HG03558 (cell line): ENCODE data around the gene RASA3.
"Not testable (repeated sequence)": the region's sequence is repeated elsewhere in the genome, so short reads cannot be mapped to it uniquely, and the experiment has no call there.

Experiments used
- ATAC-seq: cut with Tn5 transposase; IDR thresholded peaks from one replicate; pipeline ENCODE4 v1.9.1; 2021; ENCODE audit warnings: moderate number of reproducible peaks; ENCODE audit not compliant: unreplicated experiment; ENCODE audit errors: extremely low read depth

The RASA3 gene

DNA sequence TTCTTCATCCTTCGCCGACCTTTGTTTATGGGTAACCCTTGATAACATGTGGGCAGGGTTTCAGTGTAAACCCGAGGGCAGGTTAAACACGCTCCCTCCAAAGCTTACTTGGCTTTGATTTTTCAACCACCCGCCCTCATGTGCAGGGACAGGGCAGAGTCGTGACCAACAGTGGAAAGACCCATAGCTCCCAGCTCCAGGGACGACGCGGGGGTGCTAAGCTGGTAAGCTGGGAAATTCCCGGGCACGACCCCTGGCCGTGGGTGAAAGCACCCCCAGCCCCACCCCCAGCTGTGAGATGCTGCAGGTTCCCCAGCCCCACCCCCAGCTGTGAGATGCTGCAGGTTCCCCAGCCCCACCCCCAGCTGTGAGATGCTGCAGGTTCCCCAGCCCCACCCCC lies 17.8 kb downstream of the RASA3 start:
- not testable (repeated sequence) for ATAC-seq

DNA sequence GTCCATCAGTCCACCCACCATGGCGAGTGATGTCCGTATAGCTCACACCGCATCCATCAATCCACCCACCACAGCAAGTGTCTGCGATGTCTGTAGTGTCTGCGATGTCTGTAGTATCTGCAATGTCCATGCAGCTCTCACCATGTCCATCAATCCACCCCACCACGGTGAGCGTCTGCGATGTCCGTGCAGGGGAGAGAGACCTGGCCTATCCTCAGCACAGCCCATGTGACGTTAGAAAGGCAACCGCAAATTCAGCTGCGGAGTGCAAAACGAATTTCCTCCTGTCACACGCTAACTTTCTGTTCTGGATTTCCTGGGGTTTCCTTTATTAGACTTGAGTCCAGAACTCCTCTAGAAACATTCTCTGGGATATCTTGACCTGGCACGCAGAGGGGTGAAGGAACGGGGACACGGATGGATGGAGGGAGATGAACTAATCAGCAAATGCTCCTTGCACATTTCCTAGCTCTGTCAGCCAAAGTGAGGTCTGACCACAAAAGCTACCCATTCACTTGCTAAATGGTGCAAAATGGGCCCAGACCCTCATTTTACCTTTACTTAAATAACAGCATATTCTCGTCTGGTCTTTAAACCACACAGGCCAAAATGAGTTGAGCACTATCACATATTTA lies 18.3 kb downstream of the RASA3 start:
- ATAC-seq = no peak

DNA sequence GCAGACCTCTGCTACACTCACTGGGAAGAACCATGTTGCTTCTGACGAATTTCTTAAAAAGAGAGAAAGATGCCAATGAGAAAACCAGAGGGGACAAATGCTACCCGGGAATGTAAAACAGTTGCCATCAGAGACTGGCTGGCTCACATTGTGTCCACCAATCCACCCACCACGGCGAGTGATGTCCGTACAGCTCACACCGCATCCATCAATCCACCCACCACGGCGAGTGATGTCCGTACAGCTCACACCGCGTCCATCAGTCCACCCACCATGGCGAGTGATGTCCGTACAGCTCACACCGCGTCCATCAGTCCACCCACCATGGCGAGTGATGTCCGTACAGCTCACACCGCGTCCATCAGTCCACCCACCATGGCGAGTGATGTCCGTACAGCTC lies 19.0 kb downstream of the RASA3 start:
- ATAC-seq = not testable (repeated sequence)

GRCh38 chr13:114112826-114113322 lies 19.5 kb downstream of the RASA3 start:
- no peak for ATAC-seq

- no peak for ATAC-seq
Observed at GRCh38 chr13:114112231-114112825, 20.1 kb downstream of the RASA3 start.

DNA sequence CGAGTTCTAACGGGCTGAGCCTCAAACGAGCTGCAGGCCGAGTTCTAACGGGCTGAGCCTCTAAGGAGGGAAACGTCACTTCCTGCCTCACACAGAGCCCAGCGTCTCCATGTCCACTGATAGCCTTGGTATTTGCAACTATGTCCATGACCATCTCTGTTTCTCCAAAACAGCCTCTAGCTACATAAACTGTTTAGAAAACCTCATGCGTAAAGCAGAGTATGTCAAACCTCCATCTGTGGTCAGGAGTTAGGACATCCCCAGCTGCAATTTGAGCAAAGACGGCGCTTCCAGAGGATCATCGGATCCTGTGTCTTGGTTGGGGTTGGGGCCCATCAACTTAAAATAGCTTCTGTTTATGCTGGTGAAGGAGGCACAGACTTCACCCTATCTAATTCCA lies 20.8 kb downstream of the RASA3 start:
- no peak for ATAC-seq

- ATAC-seq = not testable (repeated sequence)
Observed at GRCh38 chr13:114110830-114111189, 21.6 kb downstream of the RASA3 start.

- ATAC-seq = no peak
Observed at GRCh38 chr13:114110091-114110829, 22.2 kb downstream of the RASA3 start.

DNA sequence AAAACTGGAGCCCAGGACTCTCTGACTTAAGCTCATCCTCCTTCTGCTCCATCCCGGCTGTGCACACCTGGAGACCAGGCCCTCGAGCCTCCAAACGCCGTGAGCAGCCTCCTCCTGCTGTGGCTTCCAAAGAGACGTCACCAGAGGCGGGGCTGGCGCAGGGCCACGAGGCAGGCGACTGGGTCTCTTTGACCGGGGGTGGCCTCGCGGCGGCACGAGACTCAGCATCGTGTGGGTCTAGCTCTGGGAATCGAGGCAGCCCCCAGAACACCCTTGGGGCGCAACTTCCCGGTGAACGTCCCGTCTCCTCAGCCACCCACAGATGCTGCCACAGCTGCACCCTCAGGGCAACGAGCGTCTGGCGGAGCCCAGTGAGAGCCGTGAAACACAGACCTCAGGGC lies 22.8 kb downstream of the RASA3 start:
- no peak for ATAC-seq

DNA sequence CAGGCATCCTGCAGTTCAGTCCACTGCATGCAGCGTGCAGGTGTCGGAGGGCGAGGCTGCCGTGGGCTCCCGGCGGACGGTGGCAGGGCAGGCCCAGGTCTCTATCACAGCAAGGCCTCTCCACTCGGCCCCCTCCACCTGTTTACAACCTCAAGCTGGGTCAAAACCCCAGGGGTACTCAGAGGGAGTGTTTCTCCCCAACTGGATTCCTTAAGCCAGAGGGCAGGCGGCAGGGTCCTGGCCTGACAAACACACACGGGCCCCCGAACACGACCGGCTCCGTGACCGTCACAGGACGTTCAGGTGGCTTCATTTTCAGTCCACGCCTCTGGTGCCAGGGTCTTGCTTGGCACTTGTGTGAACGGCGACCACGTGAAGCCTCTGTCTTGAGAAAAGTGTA lies 23.5 kb downstream of the RASA3 start:
- no peak for ATAC-seq

DNA sequence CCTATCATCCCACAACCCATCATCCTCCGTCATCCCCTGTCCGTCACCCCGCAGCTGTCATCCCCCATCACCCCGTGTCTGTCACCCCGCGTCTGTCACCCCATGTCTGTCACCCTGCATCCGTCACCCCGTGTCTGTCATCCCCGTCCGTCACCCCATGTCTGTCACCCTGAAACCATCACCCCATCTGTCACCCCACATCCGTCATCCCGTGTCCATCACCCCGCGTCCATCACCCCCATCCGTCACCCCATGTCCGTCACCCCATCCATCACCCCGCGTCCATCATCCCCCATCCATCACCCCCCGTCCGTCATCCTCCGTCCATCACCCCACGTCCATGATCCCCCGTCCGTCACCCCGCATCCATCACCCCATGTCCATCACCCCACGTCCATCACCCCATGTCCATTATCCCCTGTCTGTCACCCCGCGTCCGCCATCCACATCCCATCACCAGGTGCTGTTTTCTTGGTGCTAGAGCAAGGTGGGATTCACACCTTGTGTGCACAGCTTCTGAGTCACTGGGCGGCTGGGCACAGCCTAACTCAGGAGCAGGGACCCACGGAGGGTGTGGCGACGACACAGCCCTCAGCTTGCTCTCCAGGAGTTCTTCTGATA lies 24.2 kb downstream of the RASA3 start:
- no peak for ATAC-seq

GRCh38 chr13:114107686-114108081 lies 24.7 kb downstream of the RASA3 start:
- no peak for ATAC-seq

DNA sequence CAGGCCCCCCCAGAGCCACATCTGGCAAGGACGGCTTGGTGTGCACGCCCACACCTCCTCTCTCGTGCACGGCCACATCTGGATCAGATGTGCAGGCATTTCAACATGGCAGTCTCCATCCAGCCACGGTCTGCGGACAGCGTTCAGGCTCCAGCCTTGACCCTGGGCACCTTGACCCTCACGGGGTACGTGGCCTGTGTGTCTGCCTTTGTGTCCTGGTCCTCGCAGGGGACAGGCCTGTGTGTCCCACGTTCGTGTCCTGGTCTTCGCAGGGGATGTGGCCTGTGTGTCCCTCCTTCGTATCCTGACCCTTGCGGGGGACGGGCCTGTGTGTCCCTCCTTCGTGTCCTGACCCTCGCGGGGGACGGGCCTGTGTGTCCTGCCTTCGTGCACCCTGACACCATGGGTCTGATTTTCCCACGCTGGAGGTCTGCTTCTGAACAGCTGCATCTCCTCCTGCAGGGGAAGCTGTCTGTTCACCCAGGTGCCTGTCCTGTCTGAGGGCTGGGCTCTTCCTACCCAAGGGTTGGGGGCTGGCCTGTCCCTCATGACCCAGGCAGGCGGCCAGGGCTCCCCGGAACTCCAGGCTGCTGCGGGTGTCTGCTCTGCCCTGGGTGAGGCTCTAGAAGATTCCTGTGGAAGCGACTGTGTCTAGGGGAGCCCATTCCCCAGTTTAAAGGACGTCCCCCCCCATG lies 25.3 kb downstream of the RASA3 start:
- ATAC-seq = no peak

DNA sequence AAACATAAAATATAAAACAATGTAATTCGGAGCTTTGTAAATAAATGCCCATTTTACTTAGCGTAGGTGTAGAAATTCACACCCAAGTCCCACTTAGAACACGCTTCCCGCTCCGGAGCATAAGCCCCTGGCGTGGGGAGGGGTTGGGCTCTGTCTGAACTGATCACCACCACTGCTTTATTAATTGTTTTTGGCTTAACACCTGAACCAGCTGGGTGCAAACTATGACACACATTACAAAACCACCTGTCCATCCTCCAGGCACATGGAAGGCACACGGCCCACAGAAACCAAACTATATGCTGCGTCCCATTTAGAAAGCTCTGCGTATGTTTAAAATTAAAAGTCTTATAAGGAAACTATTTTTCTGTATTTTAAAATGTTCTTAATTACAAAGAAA lies 25.9 kb downstream of the RASA3 start:
- no peak for ATAC-seq

GRCh38 chr13:114105521-114106225 lies 26.8 kb downstream of the RASA3 start:
- ATAC-seq = no peak

GRCh38 chr13:114104655-114105520 lies 27.5 kb downstream of the RASA3 start:
- ATAC-seq = no peak

- no peak for ATAC-seq
Observed at GRCh38 chr13:114103801-114104654, 28.4 kb downstream of the RASA3 start.

- not testable (repeated sequence) for ATAC-seq
Observed at GRCh38 chr13:114103289-114103621, 29.2 kb downstream of the RASA3 start.
